ENCODE results near the gene KCNAB1.

DNA sequence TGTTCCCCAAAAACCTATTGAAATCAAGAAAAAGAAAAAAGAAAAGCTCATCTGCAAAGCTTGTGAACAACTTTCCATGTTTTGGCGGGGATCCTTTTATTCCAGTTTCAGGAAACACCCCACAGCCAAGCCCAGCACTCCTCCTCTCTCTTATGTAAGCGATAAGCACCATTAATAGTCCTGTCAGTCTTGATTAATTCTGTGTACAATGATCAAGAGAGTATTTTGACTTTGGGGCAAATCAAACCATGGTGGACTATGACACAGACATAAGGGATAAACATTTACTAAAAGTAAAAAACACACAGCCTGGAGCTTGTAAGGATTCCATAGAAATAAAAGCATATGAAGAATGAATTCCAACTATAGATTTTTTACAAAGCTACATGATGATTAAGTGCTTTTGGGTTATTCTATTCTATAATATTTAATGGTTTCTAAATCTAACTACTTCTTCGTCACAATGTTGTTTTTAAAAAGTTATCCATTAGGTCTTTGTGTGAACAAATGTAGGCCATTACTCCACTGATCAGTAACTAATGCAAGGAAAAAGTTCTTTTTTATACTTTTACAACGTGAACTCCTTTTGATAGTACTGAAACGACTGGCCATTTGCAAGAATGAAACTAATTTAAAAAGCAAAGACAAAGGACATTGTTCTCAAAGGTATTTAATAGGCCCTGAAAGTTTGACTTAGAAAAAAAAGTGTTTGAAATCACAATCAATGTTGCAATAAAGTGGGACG lies 106.5 kb downstream of the KCNAB1 start:
- no peak for TF ChIP-seq CTCF (conservative IDR thresholded peaks at IDR 0.05; ENCODE audit: low read depth, low read length)
- no peak for TF ChIP-seq EZH2 (IDR thresholded peaks at IDR 0.05; ENCODE audit: borderline replicate concordance, low read depth, low read length, poor library complexity, severe bottlenecking)
